ENCODE data around the gene OSBPL1A.

DNA sequence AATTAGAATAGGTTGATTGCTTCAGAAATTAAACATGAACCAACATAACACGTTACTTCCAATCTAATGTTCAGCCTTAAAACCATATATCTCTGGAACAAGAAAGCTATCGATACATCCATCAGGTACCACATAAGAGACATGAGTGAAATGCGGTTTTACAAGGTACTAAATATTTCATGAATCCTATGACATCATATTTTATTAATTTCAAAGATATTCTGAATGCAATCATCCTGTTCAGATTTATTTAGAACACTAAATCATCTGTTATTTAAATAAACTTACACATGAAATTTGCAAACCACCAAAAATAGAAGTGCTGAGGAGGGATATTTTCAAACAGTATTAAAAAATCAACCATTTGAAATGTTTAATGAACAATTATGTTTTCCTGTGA is 119.0 kb downstream of the OSBPL1A start:
- TF ChIP-seq, protein P1, sequence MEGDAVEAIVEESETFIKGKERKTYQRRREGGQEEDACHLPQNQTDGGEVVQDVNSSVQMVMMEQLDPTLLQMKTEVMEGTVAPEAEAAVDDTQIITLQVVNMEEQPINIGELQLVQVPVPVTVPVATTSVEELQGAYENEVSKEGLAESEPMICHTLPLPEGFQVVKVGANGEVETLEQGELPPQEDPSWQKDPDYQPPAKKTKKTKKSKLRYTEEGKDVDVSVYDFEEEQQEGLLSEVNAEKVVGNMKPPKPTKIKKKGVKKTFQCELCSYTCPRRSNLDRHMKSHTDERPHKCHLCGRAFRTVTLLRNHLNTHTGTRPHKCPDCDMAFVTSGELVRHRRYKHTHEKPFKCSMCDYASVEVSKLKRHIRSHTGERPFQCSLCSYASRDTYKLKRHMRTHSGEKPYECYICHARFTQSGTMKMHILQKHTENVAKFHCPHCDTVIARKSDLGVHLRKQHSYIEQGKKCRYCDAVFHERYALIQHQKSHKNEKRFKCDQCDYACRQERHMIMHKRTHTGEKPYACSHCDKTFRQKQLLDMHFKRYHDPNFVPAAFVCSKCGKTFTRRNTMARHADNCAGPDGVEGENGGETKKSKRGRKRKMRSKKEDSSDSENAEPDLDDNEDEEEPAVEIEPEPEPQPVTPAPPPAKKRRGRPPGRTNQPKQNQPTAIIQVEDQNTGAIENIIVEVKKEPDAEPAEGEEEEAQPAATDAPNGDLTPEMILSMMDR (IDR thresholded peaks at IDR 0.05), result no peak
- TF ChIP-seq POLR2A (IDR thresholded peaks at IDR 0.05), result no peak
- TF ChIP-seq POLR2AphosphoS5 (IDR thresholded peaks at IDR 0.05), result no peak
- TF ChIP-seq EP300 (IDR thresholded peaks at IDR 0.05), result no peak

Data from suprapubic skin (tissue), 4 donors.